ENCODE results near the gene SLC16A7. TPM values are rescaled to one million over a fixed set of nuclear protein-coding genes. Genes with fewer than 3 reads are reported as not detected.

The SLC16A7 gene
- total RNA-seq, 4 donors from 2014 or later = 18.2 to 71.4 (median 45.0) TPM

- Histone ChIP-seq H3K27ac (no peak overlapping the region), H3K36me3 (no peaks in the 10 kb centered on the region), H3K27me3 (no peaks in the 10 kb centered on the region), H3K4me3 (no peak overlapping the region), H3K4me1 (peaks cover 0 to 17% (median 3%) of the 10 kb centered on the region in 3 donors), H3K9me3 (no peaks in the 10 kb centered on the region)
- WGBS, 2 donors (ENCODE audit: low coverage in 1 of 2) = 40 to 65% methylated on average over 1 of the region's 1 CpG
- TF ChIP-seq EP300 (IDR thresholded peaks at IDR 0.05) (no peak), CTCF (IDR thresholded peaks at IDR 0.05) (no peak), POLR2AphosphoS5 (IDR thresholded peaks at IDR 0.05) (no peak), POLR2A (IDR thresholded peaks at IDR 0.05) (no peak)
- no peak for ATAC-seq
Observed at GRCh38 chr12:59652130-59652529, 56.3 kb downstream of the SLC16A7 start.

DNA sequence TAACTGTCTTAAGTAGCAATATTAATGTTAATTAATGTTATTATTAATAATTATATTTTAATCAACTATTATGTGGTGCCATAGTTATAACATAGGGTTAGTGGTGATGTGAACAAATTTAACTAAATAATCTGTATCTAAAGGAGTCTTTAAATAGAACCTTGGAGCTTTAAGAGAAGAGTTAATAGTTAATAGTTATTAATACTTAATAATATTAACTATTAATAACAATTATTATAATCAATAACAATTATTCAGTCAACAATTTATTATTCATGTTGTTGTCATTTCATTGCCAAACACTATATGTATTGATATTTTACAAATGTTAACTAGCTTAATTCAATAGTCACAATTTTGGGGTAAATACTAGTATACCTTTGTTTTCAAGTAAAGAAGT is 58.2 kb downstream of the SLC16A7 start:
- H3K36me3 ChIP-seq = no peaks in the 10 kb centered on the region
- TF ChIP-seq CTCF (IDR thresholded peaks at IDR 0.05) (no peak), EP300 (IDR thresholded peaks at IDR 0.05) (no peak), POLR2A (IDR thresholded peaks at IDR 0.05) (no peak), POLR2AphosphoS5 (IDR thresholded peaks at IDR 0.05) (no peak)
- ATAC-seq = no peak
- no peaks in the 10 kb centered on the region for H3K27me3 ChIP-seq
- H3K9me3 ChIP-seq = no peaks in the 10 kb centered on the region
- H3K4me3 ChIP-seq = no peak overlapping the region
- H3K27ac ChIP-seq = no peak overlapping the region
- peaks cover 0 to 17% (median 3%) of the 10 kb centered on the region in 3 donors for H3K4me1 ChIP-seq

GRCh38 chr12:59657266-59657665 is 61.4 kb downstream of the SLC16A7 start:
- Histone ChIP-seq H3K9me3 (no peaks in the 10 kb centered on the region), H3K27ac (no peak overlapping the region), H3K4me1 (no peaks in the 10 kb centered on the region), H3K27me3 (no peaks in the 10 kb centered on the region), H3K4me3 (no peak overlapping the region), H3K36me3 (no peaks in the 10 kb centered on the region)
- no peak for ATAC-seq
- TF ChIP-seq POLR2A (IDR thresholded peaks at IDR 0.05) = no peak
- TF ChIP-seq EP300 (IDR thresholded peaks at IDR 0.05) = no peak
- no peak for TF ChIP-seq CTCF (IDR thresholded peaks at IDR 0.05)
- no peak for TF ChIP-seq POLR2AphosphoS5 (IDR thresholded peaks at IDR 0.05)
- 59 to 80% methylated on average over 2 of the region's 2 CpGs for WGBS, 2 donors (ENCODE audit: low coverage in 1 of 2)

DNA sequence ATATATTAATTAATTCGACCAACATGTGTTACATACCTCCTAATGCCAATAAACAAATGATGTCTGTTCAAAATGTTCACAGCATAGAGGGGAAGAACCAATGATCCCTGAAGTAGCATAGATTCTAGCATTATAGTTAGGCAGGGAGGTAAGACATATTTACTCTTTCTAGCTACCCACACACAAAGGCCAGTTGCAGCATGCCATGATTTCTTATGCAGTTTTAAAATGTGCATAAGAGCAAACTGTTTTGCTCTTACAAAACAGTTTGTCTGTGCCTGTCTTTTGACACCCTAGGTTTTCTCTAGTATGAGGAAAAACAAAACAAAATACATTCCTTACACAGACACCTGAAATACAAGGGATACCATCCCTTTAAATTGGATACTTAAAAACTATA is 61.9 kb downstream of the SLC16A7 start:
- 86 to 100% methylated on average over 1 of the region's 1 CpG for whole genome bisulfite sequencing, 2 donors (ENCODE audit: low coverage in 1 of 2)
- Histone ChIP-seq H3K4me1 (no peaks in the 10 kb centered on the region), H3K4me3 (no peak overlapping the region), H3K9me3 (no peaks in the 10 kb centered on the region), H3K36me3 (no peaks in the 10 kb centered on the region), H3K27ac (no peak overlapping the region), H3K27me3 (no peaks in the 10 kb centered on the region)
- no peak for ATAC-seq
- TF ChIP-seq POLR2AphosphoS5 (IDR thresholded peaks at IDR 0.05) (no peak), POLR2A (IDR thresholded peaks at IDR 0.05) (no peak), CTCF (IDR thresholded peaks at IDR 0.05) (no peak), EP300 (IDR thresholded peaks at IDR 0.05) (no peak)

DNA sequence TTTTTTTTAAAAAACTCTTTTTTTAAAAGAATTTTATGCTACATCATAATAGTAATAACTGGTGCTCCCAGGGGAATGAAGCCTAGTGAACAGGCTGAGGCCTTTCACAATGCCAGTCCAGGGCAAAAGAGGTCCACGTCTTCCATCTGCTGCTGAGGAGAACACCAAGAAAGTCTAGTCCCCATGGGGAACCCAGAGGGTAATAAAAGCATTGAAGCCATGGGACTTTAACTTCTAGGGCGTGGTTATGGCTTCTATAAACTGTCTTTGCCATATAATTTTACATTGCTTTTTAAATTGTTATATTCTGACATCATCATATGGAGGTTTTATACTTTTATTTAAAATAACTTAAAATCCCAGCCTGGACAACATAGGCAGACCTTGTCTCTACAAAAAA is 64.3 kb downstream of the SLC16A7 start:
- Histone ChIP-seq H3K27me3 (no peaks in the 10 kb centered on the region), H3K4me1 (peaks cover 0 to 8% (median 0%) of the 10 kb centered on the region in 3 donors), H3K36me3 (no peaks in the 10 kb centered on the region), H3K9me3 (no peaks in the 10 kb centered on the region), H3K4me3 (no peak overlapping the region), H3K27ac (no peak overlapping the region)
- TF ChIP-seq CTCF (IDR thresholded peaks at IDR 0.05) (no peak), POLR2A (IDR thresholded peaks at IDR 0.05) (no peak), POLR2AphosphoS5 (IDR thresholded peaks at IDR 0.05) (no peak), EP300 (IDR thresholded peaks at IDR 0.05) (no peak)
- WGBS, 2 donors (ENCODE audit: low coverage in 1 of 2) = 93 to 100% methylated on average over 1 to 2 of the region's 2 CpGs
- ATAC-seq = no peak
